ENCODE results near the gene ACSF3.
"Not testable (repeated sequence)": the region's sequence is repeated elsewhere in the genome, so short reads cannot be mapped to it uniquely, and the experiment has no call there.

Gene ACSF3

DNA sequence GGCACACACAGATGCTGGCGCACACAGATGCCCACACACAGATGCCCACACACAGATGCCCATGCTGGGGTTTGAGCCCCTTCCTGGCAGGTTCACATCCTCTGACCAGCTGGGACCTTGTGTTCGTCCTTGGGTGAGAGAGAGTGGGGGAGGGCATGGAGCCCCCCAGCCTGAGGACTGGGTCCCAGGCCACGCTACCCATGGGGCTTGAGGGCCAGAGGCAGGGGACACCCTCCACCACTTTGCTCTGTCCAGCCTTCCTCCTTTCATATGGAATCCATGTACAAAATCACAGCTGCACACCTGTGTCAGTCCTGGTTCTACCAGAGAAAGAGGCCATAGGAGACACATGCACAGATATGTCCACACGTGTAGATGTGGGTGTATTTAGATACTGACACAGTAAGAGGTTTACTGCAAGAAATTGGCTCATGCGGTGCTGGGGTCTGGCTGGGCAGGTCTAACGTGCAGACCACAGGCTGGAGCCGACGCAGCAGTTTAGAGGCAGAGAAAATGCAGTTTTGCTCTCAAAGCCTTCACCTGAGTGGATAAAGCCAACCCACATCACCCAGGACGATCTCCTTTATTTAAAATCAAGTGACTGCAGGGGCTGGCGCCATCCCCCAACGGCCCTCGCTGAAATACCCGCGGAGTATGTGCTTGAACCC lies 95.8 kb downstream of the ACSF3 start:
- Histone ChIP-seq H3K4me1 (no peaks in the 10 kb centered on the region), H3K79me2 (no peaks in the 10 kb centered on the region), H3K9me3 (ENCODE audit: control insufficient read depth, low read length) (no peaks in the 10 kb centered on the region), H3K27ac (no peak overlapping the region), H3K4me2 (ENCODE audit: low read length) (no peak overlapping the region), H3K9ac (no peak overlapping the region), H3K4me3 (ENCODE audit: low read depth, low read length) (no peak overlapping the region), H2AFZ (no peak overlapping the region), H3K27me3 (ENCODE audit: control insufficient read depth, insufficient read depth, low read length) (no peaks in the 10 kb centered on the region), H3K36me3 (ENCODE audit: control insufficient read depth, insufficient read depth, low read length) (no peaks in the 10 kb centered on the region)
- TF ChIP-seq, protein P1, sequence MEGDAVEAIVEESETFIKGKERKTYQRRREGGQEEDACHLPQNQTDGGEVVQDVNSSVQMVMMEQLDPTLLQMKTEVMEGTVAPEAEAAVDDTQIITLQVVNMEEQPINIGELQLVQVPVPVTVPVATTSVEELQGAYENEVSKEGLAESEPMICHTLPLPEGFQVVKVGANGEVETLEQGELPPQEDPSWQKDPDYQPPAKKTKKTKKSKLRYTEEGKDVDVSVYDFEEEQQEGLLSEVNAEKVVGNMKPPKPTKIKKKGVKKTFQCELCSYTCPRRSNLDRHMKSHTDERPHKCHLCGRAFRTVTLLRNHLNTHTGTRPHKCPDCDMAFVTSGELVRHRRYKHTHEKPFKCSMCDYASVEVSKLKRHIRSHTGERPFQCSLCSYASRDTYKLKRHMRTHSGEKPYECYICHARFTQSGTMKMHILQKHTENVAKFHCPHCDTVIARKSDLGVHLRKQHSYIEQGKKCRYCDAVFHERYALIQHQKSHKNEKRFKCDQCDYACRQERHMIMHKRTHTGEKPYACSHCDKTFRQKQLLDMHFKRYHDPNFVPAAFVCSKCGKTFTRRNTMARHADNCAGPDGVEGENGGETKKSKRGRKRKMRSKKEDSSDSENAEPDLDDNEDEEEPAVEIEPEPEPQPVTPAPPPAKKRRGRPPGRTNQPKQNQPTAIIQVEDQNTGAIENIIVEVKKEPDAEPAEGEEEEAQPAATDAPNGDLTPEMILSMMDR (IDR thresholded peaks at IDR 0.05) = no peak

DNA sequence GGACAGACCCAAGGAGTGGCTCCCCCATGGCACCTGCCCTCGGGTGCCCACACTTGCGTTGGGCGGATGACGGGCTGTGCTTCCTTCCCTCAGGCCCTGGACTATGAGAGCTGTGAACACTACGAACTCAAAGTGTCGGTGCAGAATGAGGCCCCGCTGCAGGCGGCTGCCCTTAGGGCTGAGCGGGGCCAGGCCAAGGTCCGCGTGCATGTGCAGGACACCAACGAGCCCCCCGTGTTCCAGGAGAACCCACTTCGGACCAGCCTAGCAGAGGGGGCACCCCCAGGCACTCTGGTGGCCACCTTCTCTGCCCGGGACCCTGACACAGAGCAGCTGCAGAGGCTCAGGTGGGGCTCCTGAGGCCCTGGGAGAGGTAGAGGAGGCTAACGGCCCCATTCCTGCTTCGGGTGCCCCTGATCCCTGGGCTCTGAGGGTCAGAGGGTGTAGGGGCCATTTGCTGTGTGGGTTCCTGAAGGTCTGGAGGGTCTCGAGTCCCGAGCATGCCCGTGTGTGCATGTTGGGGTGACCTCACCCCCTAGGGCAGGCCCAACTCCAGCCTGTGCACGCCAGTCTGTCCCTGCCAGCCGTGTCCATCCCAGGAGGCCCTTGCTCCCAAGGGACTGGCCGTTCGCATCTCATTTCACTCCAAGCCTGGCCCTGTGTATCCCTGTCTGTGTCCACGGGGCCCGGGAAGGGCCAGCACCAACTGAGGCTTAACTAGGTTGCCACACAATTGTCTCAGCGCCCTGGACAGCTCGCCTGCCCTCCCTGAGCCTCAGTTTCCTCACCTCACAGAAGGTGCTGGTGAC lies 96.7 kb downstream of the ACSF3 start:
- Histone ChIP-seq H3K27ac (no peak overlapping the region), H3K4me3 (ENCODE audit: low read depth, low read length) (no peak overlapping the region), H3K27me3 (ENCODE audit: control insufficient read depth, insufficient read depth, low read length) (no peaks in the 10 kb centered on the region), H3K4me2 (ENCODE audit: low read length) (no peak overlapping the region), H3K9me3 (ENCODE audit: control insufficient read depth, low read length) (no peaks in the 10 kb centered on the region), H3K36me3 (ENCODE audit: control insufficient read depth, insufficient read depth, low read length) (no peaks in the 10 kb centered on the region), H3K79me2 (no peaks in the 10 kb centered on the region), H3K9ac (no peak overlapping the region), H2AFZ (no peak overlapping the region), H3K4me1 (no peaks in the 10 kb centered on the region)
- TF ChIP-seq, protein P1 (IDR thresholded peaks at IDR 0.05) = no peak

DNA sequence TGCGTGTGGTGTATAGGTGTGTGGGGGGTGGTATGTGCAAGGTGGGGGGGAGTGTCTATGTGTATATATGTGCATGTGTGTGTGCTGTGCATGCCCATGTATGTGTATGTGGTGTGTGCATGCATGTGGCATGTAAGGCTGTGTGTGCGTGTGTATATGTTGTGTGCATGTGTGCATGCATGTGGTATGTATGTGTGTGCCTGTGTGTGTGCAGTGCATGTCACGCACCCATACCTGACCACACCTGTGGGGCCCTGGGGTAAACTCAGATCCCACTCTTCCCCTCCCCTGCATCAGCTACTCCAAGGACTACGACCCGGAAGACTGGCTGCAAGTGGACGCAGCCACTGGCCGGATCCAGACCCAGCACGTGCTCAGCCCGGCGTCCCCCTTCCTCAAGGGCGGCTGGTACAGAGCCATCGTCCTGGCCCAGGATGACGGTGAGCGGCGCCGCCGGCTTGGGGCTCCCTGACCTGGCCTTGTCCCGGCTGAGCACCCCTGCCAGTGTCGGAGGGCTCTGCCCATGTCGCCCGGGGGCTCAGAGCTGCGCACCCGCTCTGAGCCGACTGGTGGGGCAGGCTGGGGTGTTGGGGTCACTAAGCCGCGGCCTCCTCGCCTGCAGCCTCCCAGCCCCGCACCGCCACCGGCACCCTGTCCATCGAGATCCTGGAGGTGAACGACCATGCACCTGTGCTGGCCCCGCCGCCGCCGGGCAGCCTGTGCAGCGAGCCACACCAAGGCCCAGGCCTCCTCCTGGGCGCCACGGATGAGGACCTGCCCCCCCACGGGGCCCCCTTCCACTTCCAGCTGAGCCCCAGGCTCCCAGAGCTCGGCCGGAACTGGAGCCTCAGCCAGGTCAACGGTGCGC lies 97.6 kb downstream of the ACSF3 start:
- H3K4me3 ChIP-seq (ENCODE audit: low read depth, low read length) = no peak overlapping the region
- no peaks in the 10 kb centered on the region for H3K4me1 ChIP-seq
- TF ChIP-seq, protein P1 (IDR thresholded peaks at IDR 0.05) = no peak

DNA sequence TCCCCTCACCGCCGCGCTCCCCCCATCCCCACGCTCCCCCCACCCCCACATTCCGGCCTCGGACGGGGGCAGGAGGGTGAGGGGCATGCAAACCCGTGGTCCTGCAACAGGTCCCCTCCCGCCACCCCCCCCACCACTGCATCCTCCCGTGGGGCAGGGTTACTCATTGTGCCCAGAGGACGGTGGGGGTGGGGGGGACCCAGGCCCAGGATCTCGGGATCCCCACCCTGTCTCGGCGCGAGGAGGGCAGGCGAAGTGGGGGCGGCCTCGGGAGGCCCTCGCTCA lies 98.2 kb downstream of the ACSF3 start:
- peak overlapping the region; percentile 14 for H3K4me3 ChIP-seq (ENCODE audit: low read depth, low read length)
- H3K4me1 ChIP-seq = no peaks in the 10 kb centered on the region
- H3K36me3 ChIP-seq (ENCODE audit: control insufficient read depth, insufficient read depth, low read length) = no peaks in the 10 kb centered on the region
- no peaks in the 10 kb centered on the region for H3K9me3 ChIP-seq (ENCODE audit: control insufficient read depth, low read length)
- H3K4me2 ChIP-seq (ENCODE audit: low read length) = peak overlapping the region; percentile 75
- no peak overlapping the region for H3K27ac ChIP-seq
- TF ChIP-seq, protein P1 (IDR thresholded peaks at IDR 0.05) = no peak
- no peak overlapping the region for H3K9ac ChIP-seq
- H2AFZ ChIP-seq = peak overlapping the region; percentile 65
- H3K79me2 ChIP-seq = no peaks in the 10 kb centered on the region
- no peaks in the 10 kb centered on the region for H3K27me3 ChIP-seq (ENCODE audit: control insufficient read depth, insufficient read depth, low read length)

More for the DNA sequence above, 97.6 kb downstream of the ACSF3 start:
- Histone ChIP-seq H3K9me3 (ENCODE audit: control insufficient read depth, low read length) (no peaks in the 10 kb centered on the region), H3K4me2 (ENCODE audit: low read length) (no peak overlapping the region), H3K79me2 (no peaks in the 10 kb centered on the region), H3K27me3 (ENCODE audit: control insufficient read depth, insufficient read depth, low read length) (no peaks in the 10 kb centered on the region), H3K36me3 (ENCODE audit: control insufficient read depth, insufficient read depth, low read length) (no peaks in the 10 kb centered on the region), H3K9ac (no peak overlapping the region), H3K27ac (no peak overlapping the region), H2AFZ (no peak overlapping the region)

DNA sequence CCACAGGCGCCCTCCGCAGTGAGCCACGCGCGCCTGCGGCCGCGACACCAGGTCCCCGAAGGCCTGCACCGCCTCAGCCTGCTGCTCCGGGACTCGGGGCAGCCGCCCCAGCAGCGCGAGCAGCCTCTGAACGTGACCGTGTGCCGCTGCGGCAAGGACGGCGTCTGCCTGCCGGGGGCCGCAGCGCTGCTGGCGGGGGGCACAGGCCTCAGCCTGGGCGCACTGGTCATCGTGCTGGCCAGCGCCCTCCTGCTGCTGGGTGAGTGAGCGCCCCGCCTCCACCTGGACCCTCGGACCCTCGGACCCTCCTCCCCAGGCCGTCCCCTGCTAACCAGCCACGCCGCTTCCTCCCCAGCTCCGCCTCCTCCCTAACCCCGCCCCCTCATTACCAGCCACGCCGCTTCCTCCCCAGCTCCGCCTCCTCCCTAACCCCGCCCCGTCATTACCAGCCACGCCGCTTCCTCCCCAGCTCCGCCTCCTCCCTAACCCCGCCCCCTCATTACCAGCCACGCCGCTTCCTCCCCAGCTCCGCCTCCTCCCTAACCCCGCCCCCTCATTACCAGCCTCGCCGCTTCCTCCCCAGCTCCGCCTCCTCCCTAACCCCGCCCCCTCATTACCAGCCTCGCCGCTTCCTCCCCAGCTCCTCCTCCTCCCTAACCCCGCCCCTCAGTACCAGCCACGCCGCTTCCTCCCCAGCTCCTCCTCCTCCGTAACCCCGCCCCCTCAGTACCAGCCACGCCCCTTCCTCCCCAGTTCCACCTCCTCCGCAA lies 98.7 kb downstream of the ACSF3 start:
- peak overlapping the region; percentile 75 for H3K4me2 ChIP-seq (ENCODE audit: low read length)
- not testable (repeated sequence) for H3K27me3 ChIP-seq (ENCODE audit: control insufficient read depth, insufficient read depth, low read length); H3K9ac ChIP-seq; H3K36me3 ChIP-seq (ENCODE audit: control insufficient read depth, insufficient read depth, low read length); H3K4me1 ChIP-seq; H3K79me2 ChIP-seq; H3K9me3 ChIP-seq (ENCODE audit: control insufficient read depth, low read length); H3K27ac ChIP-seq
- H3K4me3 ChIP-seq (ENCODE audit: low read depth, low read length) = peak overlapping the region; percentile 14
- H2AFZ ChIP-seq = peak overlapping the region; percentile 65

Measured in parathyroid adenoma (tissue), 2 donors.